RWPE2 (cell line): ENCODE results near the gene NPEPL1.

Source experiments
- ATAC-seq: fragments of 200-7000 bp; cut with Tn5 transposase; 3 replicates; pipeline ENCODE4 v1.9.1; 2021; ENCODE audit warnings: low read depth
- DNase-seq: peaks from one replicate; pipeline ENCODE4 v3.0.0-alpha.2; 2020; ENCODE audit warnings: low spot score
- H3K27ac ChIP-seq: fragments of 450-650 bp; 2 replicates; pipeline ENCODE4 v1.5.1; 2017; ENCODE audit warnings: mild to moderate bottlenecking; ENCODE audit not compliant: poor library complexity, severe bottlenecking
- H3K27me3 ChIP-seq: fragments of 250-450 bp; sonication (Bioruptor Pico); 2 replicates; pipeline ENCODE4 v1.5.1; 2021; ENCODE audit warnings: mild to moderate bottlenecking, moderate library complexity; ENCODE audit not compliant: insufficient read depth, poor library complexity, severe bottlenecking
- H3K36me3 ChIP-seq: fragments of 250-450 bp; sonication (Bioruptor Pico); 2 replicates; pipeline ENCODE4 v1.5.1; 2020; ENCODE audit warnings: low read depth, mild to moderate bottlenecking, moderate library complexity
- H3K4me1 ChIP-seq: fragments of 250-450 bp; sonication (Bioruptor Pico); 2 replicates; pipeline ENCODE4 v1.5.1; 2021; ENCODE audit warnings: mild to moderate bottlenecking, moderate library complexity; ENCODE audit not compliant: insufficient read depth, poor library complexity, severe bottlenecking
- H3K4me3 ChIP-seq: fragments of 250-450 bp; sonication (Bioruptor Pico); 2 replicates; pipeline ENCODE4 v1.5.1; 2021; ENCODE audit warnings: mild to moderate bottlenecking, moderate library complexity; ENCODE audit not compliant: severe bottlenecking
- H3K9me3 ChIP-seq: fragments of 250-450 bp; sonication (Bioruptor Pico); 2 replicates; pipeline ENCODE4 v1.5.1; 2021; ENCODE audit warnings: mild to moderate bottlenecking, moderate library complexity; ENCODE audit not compliant: severe bottlenecking
- TF ChIP-seq, protein P1 (sequence below): fragments of 450-650 bp; IDR thresholded peaks from one replicate; pipeline ENCODE4 v1.5.1; 2017; ENCODE audit warnings: mild to moderate bottlenecking, moderate library complexity; ENCODE audit not compliant: poor library complexity, severe bottlenecking

Gene NPEPL1

DNA sequence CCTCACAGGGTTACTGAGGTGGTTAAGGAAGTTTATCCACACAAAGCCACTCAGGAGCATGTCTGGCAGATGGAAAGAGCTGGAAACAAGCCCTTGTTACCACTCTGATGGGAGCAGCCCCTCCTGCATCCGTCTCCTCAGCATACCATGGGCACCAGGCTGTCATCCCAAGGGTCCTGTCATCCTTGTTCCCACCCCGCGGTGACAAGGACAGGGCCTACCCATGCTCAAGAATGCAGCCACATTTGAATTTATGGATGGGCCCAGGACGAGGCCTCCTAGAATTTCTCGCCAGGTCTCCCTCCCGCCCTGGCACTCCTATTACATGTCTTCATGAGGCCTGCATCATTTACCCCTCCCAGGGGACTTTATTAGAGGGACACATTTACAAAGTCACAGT, 60.0 kb downstream of the NPEPL1 start:
- H3K36me3 ChIP-seq, result no peaks in the 10 kb centered on the region
- no peak overlapping the region for H3K27ac ChIP-seq
- peaks cover 65% of the 10 kb centered on the region for H3K27me3 ChIP-seq
- no peaks in the 10 kb centered on the region for H3K9me3 ChIP-seq
- ATAC-seq, result no peak
- DNase-seq, result no peak
- TF ChIP-seq, protein P1, sequence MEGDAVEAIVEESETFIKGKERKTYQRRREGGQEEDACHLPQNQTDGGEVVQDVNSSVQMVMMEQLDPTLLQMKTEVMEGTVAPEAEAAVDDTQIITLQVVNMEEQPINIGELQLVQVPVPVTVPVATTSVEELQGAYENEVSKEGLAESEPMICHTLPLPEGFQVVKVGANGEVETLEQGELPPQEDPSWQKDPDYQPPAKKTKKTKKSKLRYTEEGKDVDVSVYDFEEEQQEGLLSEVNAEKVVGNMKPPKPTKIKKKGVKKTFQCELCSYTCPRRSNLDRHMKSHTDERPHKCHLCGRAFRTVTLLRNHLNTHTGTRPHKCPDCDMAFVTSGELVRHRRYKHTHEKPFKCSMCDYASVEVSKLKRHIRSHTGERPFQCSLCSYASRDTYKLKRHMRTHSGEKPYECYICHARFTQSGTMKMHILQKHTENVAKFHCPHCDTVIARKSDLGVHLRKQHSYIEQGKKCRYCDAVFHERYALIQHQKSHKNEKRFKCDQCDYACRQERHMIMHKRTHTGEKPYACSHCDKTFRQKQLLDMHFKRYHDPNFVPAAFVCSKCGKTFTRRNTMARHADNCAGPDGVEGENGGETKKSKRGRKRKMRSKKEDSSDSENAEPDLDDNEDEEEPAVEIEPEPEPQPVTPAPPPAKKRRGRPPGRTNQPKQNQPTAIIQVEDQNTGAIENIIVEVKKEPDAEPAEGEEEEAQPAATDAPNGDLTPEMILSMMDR, result no peak
- no peaks in the 10 kb centered on the region for H3K4me1 ChIP-seq
- H3K4me3 ChIP-seq, result no peak overlapping the region

DNA sequence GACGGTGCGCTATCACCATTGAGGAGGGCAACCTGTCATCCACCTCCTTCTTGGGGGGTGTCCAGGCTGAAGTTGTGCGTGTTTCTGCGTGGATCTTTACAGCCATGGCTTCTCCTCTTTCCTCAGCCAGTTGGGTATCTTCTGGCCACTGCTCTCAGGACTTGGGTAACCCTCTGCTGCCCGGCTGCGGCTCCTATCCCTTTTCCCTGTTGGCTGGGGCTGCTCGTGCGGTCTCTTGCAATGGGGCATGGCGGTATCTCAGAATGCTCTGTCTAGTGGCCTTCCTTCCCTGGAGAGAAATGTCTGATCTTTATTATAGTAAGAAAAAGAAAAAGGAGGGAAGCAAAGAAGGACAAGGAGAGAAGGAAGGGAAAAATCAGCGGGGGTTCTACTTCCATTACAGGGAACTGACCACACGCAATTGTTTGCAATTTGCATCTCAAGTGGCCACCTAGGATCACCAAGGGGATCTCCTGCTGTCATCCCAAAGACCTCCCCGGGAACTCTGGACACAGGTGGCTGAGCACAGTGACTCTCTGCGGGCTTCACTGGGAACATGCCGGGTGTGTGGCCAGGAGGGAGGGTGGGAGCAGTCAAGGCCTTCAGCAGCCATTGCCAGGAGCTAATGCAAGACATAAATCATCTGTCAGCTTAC, 60.8 kb downstream of the NPEPL1 start:
- no peak for DNase-seq
- Histone ChIP-seq H3K4me3 (no peak overlapping the region), H3K4me1 (no peaks in the 10 kb centered on the region), H3K27ac (no peak overlapping the region), H3K9me3 (no peaks in the 10 kb centered on the region), H3K36me3 (no peaks in the 10 kb centered on the region), H3K27me3 (peaks cover 70% of the 10 kb centered on the region)
- ATAC-seq, result no peak
- TF ChIP-seq, protein P1, result no peak

DNA sequence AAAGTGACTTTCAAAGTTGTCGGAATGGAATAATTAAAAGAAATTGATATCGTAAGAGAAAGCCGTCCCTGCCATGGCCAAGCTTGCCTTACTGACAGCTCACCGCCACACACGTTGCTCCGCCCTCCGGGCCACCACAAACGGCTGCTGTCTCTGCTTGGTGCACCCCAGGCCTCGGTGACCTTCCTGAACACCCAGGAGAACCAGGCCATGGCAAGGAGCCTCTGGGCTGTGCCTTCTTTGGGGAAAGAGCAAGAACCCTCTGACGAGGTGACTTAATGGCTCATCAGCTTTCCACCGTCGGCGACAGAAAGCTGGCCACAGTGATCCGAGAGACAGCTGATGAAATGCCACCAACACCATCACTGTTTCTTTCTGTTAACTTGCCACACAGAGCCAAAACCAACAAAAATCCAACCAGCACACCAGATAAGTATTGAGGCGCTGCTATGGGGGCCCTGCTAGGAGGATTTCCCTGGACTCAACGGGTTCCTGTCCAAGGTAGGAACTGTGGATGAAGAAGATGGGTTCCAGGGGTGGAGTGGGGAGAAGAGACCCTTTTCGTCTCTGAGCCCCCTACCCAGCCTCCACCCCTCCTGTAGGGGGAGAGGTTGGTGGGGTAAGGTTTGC, 61.4 kb downstream of the NPEPL1 start:
- Histone ChIP-seq H3K27ac (no peak overlapping the region), H3K4me1 (no peaks in the 10 kb centered on the region), H3K4me3 (no peak overlapping the region), H3K27me3 (peaks cover 72% of the 10 kb centered on the region), H3K9me3 (no peaks in the 10 kb centered on the region), H3K36me3 (no peaks in the 10 kb centered on the region)
- ATAC-seq, result no peak
- TF ChIP-seq, protein P1, result no peak
- peak; percentile 77 for DNase-seq

DNA sequence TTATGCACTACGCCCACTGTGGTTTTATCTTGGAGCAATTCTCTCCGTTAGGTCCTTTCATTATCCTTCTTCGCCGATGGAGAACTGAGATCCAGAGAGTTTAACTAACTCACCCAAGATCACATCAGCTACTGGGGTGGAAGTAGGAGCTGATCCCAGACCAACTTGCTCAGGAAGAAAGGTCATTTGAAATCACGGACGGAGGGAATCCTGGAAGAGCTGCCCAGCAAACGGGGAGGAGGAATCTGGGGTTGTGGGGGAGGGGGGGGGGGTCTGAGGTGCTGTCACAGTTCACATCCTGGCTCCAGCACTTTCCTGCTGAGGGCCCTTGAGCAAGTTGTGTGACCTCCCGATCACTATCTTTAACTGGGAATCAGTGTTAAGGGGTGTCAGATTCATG, 62.0 kb downstream of the NPEPL1 start:
- H3K4me1 ChIP-seq, result no peaks in the 10 kb centered on the region
- no peak for DNase-seq
- no peaks in the 10 kb centered on the region for H3K36me3 ChIP-seq
- peaks cover 73% of the 10 kb centered on the region for H3K27me3 ChIP-seq
- H3K27ac ChIP-seq, result no peak overlapping the region
- TF ChIP-seq, protein P1, result no peak
- ATAC-seq, result no peak
- H3K9me3 ChIP-seq, result no peaks in the 10 kb centered on the region
- H3K4me3 ChIP-seq, result no peak overlapping the region
